Pancreas (tissue), 10 donors: ENCODE measurements around the gene PRAMEF1. TPM values are rescaled to one million over a fixed set of nuclear protein-coding genes. Genes with fewer than 3 reads are reported as not detected.
"Not testable (repeated sequence)": the region's sequence is repeated elsewhere in the genome, so short reads cannot be mapped to it uniquely, and the experiment has no call there.

Experiments
- ATAC-seq, 4 donors: fragments of 200-7000 bp; cut with Tn5 transposase; one replicate each; pipeline versions ENCODE4 v1.8.0 to v1.9.1; 2020; ENCODE audit warnings: mild to moderate bottlenecking in 4 of 4, moderate library complexity in 4 of 4
- DNase-seq, 6 donors: peaks; one replicate each; pipeline ENCODE4 v3.0.0-alpha.2; 2020
- FAIRE-seq: peaks from 2 replicates; lab custom pipeline; 2012; peaks lifted over from hg19 to GRCh38; lab: Jason Lieb, UNC
- H3K27ac ChIP-seq, 4 donors: fragments of 200-600 bp; sonication (generic); 1 replicate in 3 of 4; 2 replicates in 1 of 4; pipeline versions ENCODE4 v1.5.0 to v1.8.0; 2020
- H3K27me3 ChIP-seq, 4 donors: fragments of 200-600 bp; one replicate each; pipeline ENCODE4 v1.8.0; 2021
- H3K36me3 ChIP-seq, 3 donors: fragments of 200-600 bp; sonication (generic) in 1 of 3; one replicate each; pipeline versions ENCODE4 v1.5.0 to v1.8.0; 2020 to 2021
- H3K4me1 ChIP-seq, 3 donors: fragments of 200-600 bp; one replicate each; pipeline ENCODE4 v1.8.0; 2021
- H3K4me3 ChIP-seq, 4 donors: fragments of 200-600 bp; sonication (generic) in 2 of 4; one replicate each; pipeline versions ENCODE4 v1.5.0 to v1.8.0; 2020 to 2021
- H3K9me3 ChIP-seq, 4 donors: fragments of 200-600 bp; one replicate each; pipeline ENCODE4 v1.8.0; 2021
- WGBS, 2 donors: extraction: QIAGEN DNeasy Blood & Tissue Kit; methylation state at CpG; one replicate each; pipeline ENCODE4 v1.1.7; 2013; 5-methylcytosine and 5-hydroxymethylcytosine counted together
- intact Hi-C, 3 donors: fragments of 100-400 bp; cut with DNase I; formaldehyde crosslinking; loops; one replicate each; pipeline versions ENCODE4 v1.11.1 to v1.14.2; 2022
- polyA plus RNA-seq, 2 donors: library from polyadenylated mRNA; stranded (reverse); fragments of 200-250 nt; gene quantifications; one replicate each; pipeline ENCODE4 v1.2.3, GENCODE V29; 2013
- total RNA-seq, 6 donors: library from RNA; stranded (reverse); fragmentation: NEBNext Ultra II Directional in 4 of 6; extraction: Animal tissue kit (Norgen Biotek cat#: 25700) in 4 of 6; gene quantifications; one replicate each; pipeline versions ENCODE4 v1.2.1 to v1.2.4, GENCODE V29; 2021 to 2023
- TF ChIP-seq, protein P1 (sequence below), 4 donors: fragments of 200-600 bp; sonication (generic) in 3 of 4; IDR thresholded peaks; one replicate each; pipeline versions ENCODE4 v1.5.0 to v1.8.0; 2021; ENCODE audit warnings: antibody characterized with exemption in 4 of 4
- donor health status: healthy with polysubstance abuse.
- donor health status: DM: no; HTN: no; CAD: no; lungs with moderate emphysema.
- donor health status: DM: no; HTN: no; CAD: no.
- donor health status: control.
- donor health status: control.
- donor health status: Bipolar disorder and iron deficiency.
- donor health status: DM: yes; HTN: yes; CAD: no.
- donor health status: DM: no; HTN: no; CAD: no.
- donor health status: DM: no; HTN: no; CAD: no.
- donor health status: DM: yes; HTN: yes; CAD: no.

Gene PRAMEF1, protein sequence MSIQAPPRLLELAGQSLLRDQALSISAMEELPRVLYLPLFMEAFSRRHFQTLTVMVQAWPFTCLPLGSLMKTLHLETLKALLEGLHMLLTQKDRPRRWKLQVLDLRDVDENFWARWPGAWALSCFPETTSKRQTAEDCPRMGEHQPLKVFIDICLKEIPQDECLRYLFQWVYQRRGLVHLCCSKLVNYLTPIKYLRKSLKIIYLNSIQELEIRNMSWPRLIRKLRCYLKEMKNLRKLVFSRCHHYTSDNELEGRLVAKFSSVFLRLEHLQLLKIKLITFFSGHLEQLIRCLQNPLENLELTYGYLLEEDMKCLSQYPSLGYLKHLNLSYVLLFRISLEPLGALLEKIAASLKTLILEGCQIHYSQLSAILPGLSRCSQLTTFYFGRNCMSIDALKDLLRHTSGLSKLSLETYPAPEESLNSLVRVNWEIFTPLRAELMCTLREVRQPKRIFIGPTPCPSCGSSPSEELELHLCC
- not detected for total RNA-seq
- not detected for polyA plus RNA-seq

DNA sequence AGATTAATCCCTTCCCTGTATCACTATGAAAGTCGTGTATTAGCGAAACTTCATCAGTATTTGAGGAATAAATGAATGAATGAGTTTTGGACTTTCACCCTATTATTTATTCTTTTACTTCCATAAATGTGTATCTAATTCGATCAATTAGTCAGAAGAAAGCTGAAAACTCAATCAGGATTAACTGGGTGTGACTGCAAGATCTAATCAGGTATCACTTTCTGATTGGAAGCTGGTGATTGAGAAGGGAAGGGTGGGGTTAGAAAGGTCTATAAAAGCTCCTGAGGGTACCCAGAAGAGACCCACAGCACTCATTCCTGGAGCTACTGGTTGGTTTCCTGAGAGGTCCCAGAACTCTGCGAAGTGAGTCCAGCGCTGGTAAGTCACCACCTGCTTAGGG is at the start of gene PRAMEF1:
Gene PRAMEF1 (plus strand): TSS at position 301 of the 400 bp plus-strand sequence. CDS start 1,831 bp downstream, outside the sequence.
- H3K9me3 ChIP-seq, H3K27ac ChIP-seq, H3K4me1 ChIP-seq, H3K27me3 ChIP-seq, intact Hi-C loops, ATAC-seq, DNase-seq, H3K36me3 ChIP-seq, FAIRE-seq, H3K4me3 ChIP-seq: not testable (repeated sequence)
- 71 to 80% methylated on average over 5 of the region's 5 CpGs for WGBS, 2 donors

DNA sequence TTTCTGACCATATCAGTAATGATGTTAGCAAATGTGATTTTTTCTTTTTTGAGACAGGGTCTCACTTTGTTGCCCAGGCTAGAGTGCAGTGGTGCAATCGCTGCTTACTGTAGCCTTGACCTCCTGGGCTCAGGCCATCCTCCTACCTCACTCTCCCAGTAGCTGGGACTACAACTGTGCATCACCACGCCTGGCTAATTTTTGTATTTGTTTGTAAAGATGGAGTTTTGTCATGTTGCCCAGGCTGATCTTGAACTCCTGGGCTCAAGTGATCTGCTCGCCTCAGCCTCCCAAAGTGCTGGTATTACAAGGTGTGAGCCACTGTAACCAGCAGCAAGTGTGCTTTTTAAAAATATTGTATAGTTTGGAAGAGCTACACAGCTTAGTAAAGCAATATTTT is 49.3 kb upstream of the PRAMEF1 start:
- ATAC-seq, result no peak
- H3K4me3 ChIP-seq, result no peak overlapping the region
- 55 to 77% methylated on average over 3 of the region's 3 CpGs for WGBS, 2 donors
- no peak overlapping the region for H3K27ac ChIP-seq
- H3K36me3 ChIP-seq, result no peaks in the 10 kb centered on the region
- peaks cover 0 to 5% (median 0%) of the 10 kb centered on the region in 4 donors for H3K27me3 ChIP-seq
- no peak for FAIRE-seq
- intact Hi-C loops, result no loop called here
- no peak for DNase-seq
- TF ChIP-seq, protein P1, sequence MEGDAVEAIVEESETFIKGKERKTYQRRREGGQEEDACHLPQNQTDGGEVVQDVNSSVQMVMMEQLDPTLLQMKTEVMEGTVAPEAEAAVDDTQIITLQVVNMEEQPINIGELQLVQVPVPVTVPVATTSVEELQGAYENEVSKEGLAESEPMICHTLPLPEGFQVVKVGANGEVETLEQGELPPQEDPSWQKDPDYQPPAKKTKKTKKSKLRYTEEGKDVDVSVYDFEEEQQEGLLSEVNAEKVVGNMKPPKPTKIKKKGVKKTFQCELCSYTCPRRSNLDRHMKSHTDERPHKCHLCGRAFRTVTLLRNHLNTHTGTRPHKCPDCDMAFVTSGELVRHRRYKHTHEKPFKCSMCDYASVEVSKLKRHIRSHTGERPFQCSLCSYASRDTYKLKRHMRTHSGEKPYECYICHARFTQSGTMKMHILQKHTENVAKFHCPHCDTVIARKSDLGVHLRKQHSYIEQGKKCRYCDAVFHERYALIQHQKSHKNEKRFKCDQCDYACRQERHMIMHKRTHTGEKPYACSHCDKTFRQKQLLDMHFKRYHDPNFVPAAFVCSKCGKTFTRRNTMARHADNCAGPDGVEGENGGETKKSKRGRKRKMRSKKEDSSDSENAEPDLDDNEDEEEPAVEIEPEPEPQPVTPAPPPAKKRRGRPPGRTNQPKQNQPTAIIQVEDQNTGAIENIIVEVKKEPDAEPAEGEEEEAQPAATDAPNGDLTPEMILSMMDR (IDR thresholded peaks at IDR 0.05), result no peak
- H3K4me1 ChIP-seq, result no peaks in the 10 kb centered on the region
- H3K9me3 ChIP-seq, result no peaks in the 10 kb centered on the region

DNA sequence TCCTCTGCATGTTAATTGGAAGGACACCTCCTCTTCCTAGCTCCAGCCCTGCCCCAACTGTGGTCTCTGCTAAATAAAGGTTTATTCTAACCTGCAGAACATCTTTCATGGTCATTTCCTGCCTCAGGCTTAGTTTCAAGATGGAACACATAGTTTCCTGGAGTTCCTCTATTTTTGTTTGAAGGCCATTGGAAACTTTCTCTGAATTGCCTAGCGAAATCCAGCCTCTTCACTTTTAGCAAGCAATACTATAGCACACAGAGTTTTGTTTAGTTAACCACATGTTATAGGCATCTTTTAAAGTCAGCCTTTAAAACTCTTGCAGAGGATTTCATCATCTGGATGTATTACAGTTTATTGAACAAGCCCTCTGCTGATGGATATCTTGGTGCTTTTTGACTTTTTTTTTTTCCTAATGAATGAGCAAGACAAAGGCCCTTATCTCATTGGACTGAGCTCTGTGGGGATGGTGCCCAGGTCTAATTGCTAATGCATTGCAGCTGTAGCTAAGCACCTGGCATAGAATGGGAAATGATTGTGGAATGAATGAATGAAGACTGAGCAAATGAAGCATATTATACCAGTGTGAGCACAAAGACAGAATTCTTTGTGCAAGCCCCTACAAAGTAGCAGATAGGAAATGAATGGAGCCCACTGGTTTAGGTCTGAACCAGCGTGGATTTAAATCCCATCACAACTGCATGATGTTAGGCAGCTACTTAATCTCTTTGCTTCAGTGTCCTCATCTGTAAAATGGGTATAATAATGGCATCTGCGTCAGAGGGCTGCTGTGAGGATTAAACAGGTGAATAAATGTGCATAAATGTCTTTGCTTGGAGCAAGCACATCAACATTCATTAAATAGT is 45.8 kb upstream of the PRAMEF1 start:
- no peaks in the 10 kb centered on the region for H3K4me1 ChIP-seq
- no peaks in the 10 kb centered on the region for H3K36me3 ChIP-seq
- TF ChIP-seq, protein P1 (IDR thresholded peaks at IDR 0.05), result no peak
- peaks cover 0 to 4% (median 0%) of the 10 kb centered on the region in 4 donors for H3K27me3 ChIP-seq
- DNase-seq (no peak), ATAC-seq (no peak), FAIRE-seq (no peak)
- intact Hi-C loops, result no loop called here
- H3K4me3 ChIP-seq, result no peak overlapping the region
- WGBS, 2 donors, result 51 to 58% methylated on average over 3 of the region's 3 CpGs
- H3K9me3 ChIP-seq, result peaks cover 0 to 4% (median 0%) of the 10 kb centered on the region in 4 donors
- H3K27ac ChIP-seq, result no peak overlapping the region

DNA sequence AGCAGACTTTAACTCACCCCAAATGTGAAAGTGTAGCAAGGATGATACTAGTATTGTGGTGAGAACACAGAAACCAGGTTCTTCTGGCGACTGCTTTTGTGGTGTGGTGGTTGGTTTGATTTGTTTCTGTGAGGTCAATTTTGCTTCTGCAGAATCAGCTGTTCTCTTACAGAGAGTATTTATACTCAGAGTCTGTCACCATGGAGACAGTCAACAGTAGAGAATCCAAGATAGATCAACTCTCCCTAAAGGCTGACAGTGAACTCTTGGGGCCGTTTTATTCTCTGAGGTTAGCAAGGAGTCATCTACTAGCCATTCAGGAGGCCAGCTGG is 45.2 kb upstream of the PRAMEF1 start, which contains the start of gene CFAP107:
Gene CFAP107 (plus strand): TSS at position 209 of the 332 bp plus-strand sequence. CDS start 231 bp downstream, outside the sequence.
- Histone ChIP-seq H3K4me1 (no peaks in the 10 kb centered on the region), H3K4me3 (no peak within 1 kb of the TSS), H3K9me3 (peaks cover 0 to 4% (median 0%) of the 10 kb centered on the region in 4 donors), H3K27ac (no peak within 1 kb of the TSS), H3K36me3 (no peaks in the 10 kb centered on the region), H3K27me3 (peaks cover 0 to 3% (median 0%) of the 10 kb centered on the region in 4 donors)
- WGBS, 2 donors, result 2 to 9% methylated on average over 2 of the region's 2 CpGs
- DNase-seq, result no peak
- intact Hi-C loops, result no loop called here
- FAIRE-seq, result no peak
- TF ChIP-seq, protein P1 (IDR thresholded peaks at IDR 0.05), result no peak
- peak in 2 of 4 donors; percentile 57 to 73 for ATAC-seq

DNA sequence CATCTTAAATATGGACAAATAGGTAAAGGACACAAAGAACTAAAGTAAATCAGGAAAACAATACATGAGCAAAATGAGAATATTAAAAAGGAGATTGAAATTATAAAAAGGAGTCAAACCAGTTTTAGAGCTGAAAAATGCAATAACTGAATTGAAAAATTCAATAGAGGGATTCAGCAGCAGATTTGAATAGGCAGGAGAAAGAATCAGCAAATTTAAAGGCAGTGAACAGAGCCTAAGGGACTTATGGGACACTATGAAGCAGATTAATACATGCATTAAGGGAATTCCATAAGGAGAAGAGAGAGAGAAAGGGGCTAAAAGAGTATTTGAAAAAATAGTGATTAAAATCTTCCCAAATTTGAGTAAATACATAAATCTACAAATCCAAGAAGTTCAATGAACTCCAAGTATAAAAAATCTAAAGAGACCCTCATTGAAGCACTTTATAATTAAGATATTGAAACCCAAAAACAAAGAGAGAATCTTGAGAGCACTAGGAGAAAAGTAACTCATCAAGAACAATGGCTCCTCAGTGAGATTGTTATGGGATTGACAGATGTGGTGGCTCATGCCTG is 42.3 kb upstream of the PRAMEF1 start:
- DNase-seq, result no peak
- Histone ChIP-seq H3K4me1 (no peaks in the 10 kb centered on the region), H3K9me3 (peaks cover 0 to 4% (median 0%) of the 10 kb centered on the region in 4 donors), H3K4me3 (no peak overlapping the region), H3K36me3 (no peaks in the 10 kb centered on the region), H3K27ac (no peak overlapping the region), H3K27me3 (peaks cover 0 to 4% (median 0%) of the 10 kb centered on the region in 4 donors)
- TF ChIP-seq, protein P1 (IDR thresholded peaks at IDR 0.05), result no peak
- no peak for ATAC-seq
- intact Hi-C loops, result no loop called here
- FAIRE-seq, result no peak
